Uterus (tissue), 2 donors: ENCODE results near the gene CDR2L.

Source experiments
- POLR2A ChIP-seq, 2 donors: fragments of 450-650 bp; IDR thresholded peaks; one replicate each; pipeline ENCODE4 v1.6.1; 2016; ENCODE audit warnings: antibody characterized with exemption in 2 of 2, mild to moderate bottlenecking in 1 of 2, moderate library complexity in 1 of 2
- TF ChIP-seq, protein P1 (sequence below), 4 experiments: fragments of 200-600 bp in 2 of 4; fragments of 450-650 bp in 2 of 4; sonication (generic) in 2 of 4; IDR thresholded peaks; one replicate each; pipeline ENCODE4 v1.5.1; 2016 to 2019; ENCODE audit warnings: antibody characterized with exemption in 4 of 4, mild to moderate bottlenecking in 2 of 4, moderate library complexity in 1 of 4

DNA sequence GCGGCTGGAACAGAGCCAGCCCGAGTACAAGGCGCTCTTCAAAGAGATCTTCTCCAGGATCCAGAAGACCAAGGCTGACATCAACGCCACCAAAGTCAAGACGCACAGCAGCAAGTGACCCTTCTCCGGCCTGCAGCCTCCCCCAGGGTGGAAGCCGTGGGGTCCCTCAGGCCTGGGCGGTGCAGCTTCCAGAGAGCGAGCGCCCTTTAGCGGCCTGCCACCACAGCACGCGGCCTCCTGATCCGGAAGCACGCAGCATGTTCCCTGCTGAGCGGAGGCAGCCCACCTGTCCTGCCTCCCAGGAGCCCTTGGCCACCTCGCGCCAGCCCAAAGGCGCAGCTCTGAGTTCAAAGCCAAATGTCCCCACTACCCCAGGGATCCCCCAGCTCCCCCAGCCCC lies 16.5 kb downstream of the CDR2L start:
- TF ChIP-seq, protein P1, sequence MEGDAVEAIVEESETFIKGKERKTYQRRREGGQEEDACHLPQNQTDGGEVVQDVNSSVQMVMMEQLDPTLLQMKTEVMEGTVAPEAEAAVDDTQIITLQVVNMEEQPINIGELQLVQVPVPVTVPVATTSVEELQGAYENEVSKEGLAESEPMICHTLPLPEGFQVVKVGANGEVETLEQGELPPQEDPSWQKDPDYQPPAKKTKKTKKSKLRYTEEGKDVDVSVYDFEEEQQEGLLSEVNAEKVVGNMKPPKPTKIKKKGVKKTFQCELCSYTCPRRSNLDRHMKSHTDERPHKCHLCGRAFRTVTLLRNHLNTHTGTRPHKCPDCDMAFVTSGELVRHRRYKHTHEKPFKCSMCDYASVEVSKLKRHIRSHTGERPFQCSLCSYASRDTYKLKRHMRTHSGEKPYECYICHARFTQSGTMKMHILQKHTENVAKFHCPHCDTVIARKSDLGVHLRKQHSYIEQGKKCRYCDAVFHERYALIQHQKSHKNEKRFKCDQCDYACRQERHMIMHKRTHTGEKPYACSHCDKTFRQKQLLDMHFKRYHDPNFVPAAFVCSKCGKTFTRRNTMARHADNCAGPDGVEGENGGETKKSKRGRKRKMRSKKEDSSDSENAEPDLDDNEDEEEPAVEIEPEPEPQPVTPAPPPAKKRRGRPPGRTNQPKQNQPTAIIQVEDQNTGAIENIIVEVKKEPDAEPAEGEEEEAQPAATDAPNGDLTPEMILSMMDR (IDR thresholded peaks at IDR 0.05) = no peak
- TF ChIP-seq POLR2A (IDR thresholded peaks at IDR 0.05) = no peak
